Gastrocnemius medialis (tissue), 4 donors: Measurements from ENCODE around the gene ZNRF3. TPM values are rescaled to one million over a fixed set of nuclear protein-coding genes. Genes with fewer than 3 reads are reported as not detected.
A peak's percentile ranks its signal among the peaks of the same experiment; 100 is the strongest.

Experiments used
- ATAC-seq, 2 donors: fragments of 150-250 bp; one replicate each; pipeline ENCODE4 v1.9.1; 2016
- DNase-seq, 2 donors: peaks; one replicate each; pipeline ENCODE4 v3.0.0-alpha.2; 2019
- H3K27ac ChIP-seq, 4 donors: fragments of 200-600 bp; sonication (generic); 1 replicate in 1 of 4; 2 replicates in 3 of 4; pipeline ENCODE4 v1.5.1; 2016 to 2018; ENCODE audit warnings: mild to moderate bottlenecking in 2 of 4, moderate library complexity in 1 of 4
- H3K27me3 ChIP-seq, 3 donors: fragments of 200-600 bp; sonication (generic) in 2 of 3; 1 replicate in 1 of 3; 2 replicates in 2 of 3; pipeline versions ENCODE4 v1.5.1 to v1.6.0; 2016 to 2019; ENCODE audit warnings: mild to moderate bottlenecking in 1 of 3, moderate library complexity in 1 of 3
- H3K36me3 ChIP-seq, 2 donors: fragments of 200-600 bp; sonication (generic) in 1 of 2; one replicate each; pipeline ENCODE4 v1.5.1; 2017 to 2018
- H3K4me1 ChIP-seq, 2 donors: fragments of 200-600 bp; sonication (generic) in 1 of 2; one replicate each; pipeline ENCODE4 v1.5.1; 2016 to 2017; ENCODE audit warnings: mild to moderate bottlenecking in 2 of 2
- H3K4me3 ChIP-seq, 4 donors: fragments of 200-600 bp; sonication (generic) in 3 of 4; 1 replicate in 1 of 4; 2 replicates in 3 of 4; pipeline ENCODE4 v1.5.1; 2016 to 2019; ENCODE audit warnings: mild to moderate bottlenecking in 2 of 4
- H3K9me3 ChIP-seq, 3 donors: fragments of 200-600 bp; sonication (generic) in 2 of 3; 1 replicate in 1 of 3; 2 replicates in 2 of 3; pipeline ENCODE4 v1.5.1; 2016 to 2019
- CTCF ChIP-seq, 5 experiments: fragments of 450-650 bp in 3 of 5; fragments of 200-600 bp in 2 of 5; sonication (generic) in 2 of 5; IDR thresholded peaks in 4 of 5; conservative IDR thresholded peaks in 1 of 5; 1 replicate in 4 of 5; 2 replicates in 1 of 5; pipeline ENCODE4 v1.5.1; 2016 to 2019; ENCODE audit warnings: antibody characterized with exemption in 5 of 5, mild to moderate bottlenecking in 3 of 5, moderate library complexity in 3 of 5
- POLR2A ChIP-seq, 2 donors: fragments of 450-650 bp; IDR thresholded peaks; one replicate each; pipeline ENCODE4 v1.6.1; 2017; ENCODE audit warnings: antibody characterized with exemption in 2 of 2, mild to moderate bottlenecking in 2 of 2, moderate library complexity in 2 of 2
- in situ Hi-C, 4 donors: fragments of 200-750 bp; cut with MboI; loops; one replicate each; pipeline versions ENCODE4 v1.15.0 to v1.8.0; 2017; ENCODE audit warnings: low sequenced_read_pairs in 4 of 4
- intact Hi-C: fragments of 100-400 bp; cut with DNase I; formaldehyde crosslinking; loops from one replicate; pipeline ENCODE4 v1.15.1; 2023; ENCODE audit warnings: low total_unique reads
- total RNA-seq, 4 donors: library from RNA; depleted of rRNA; stranded (reverse); fragments of >200 nt; gene quantifications; one replicate each; pipeline versions ENCODE4 v1.1.0 to v1.2.3, GENCODE V29; 2016

Gene ZNRF3
- total RNA-seq, 4 donors from 2014 or later = 7.8 to 19.1 (median 11.1) TPM

GRCh38 chr22:29072979-29073617, 189.7 kb downstream of the ZNRF3 start, which contains the start of gene KREMEN1:
Gene KREMEN1, plus strand, starts transcription at chr22:29073035. Its CDS starts 96 bp downstream, at chr22:29073131.
- in situ Hi-C loops (no loop called here), intact Hi-C loops (loop anchor here (5.0 kb wide), 2 partner anchors 79 to 194 kb away; partner anchors contain the start of genes EWSR1 and RHBDD3)
- Histone ChIP-seq H3K4me1 (peaks cover 27 to 43% of the 10 kb centered on the region in 2 donors), H3K27ac (peak within 1 kb of the TSS; percentile 69 to 82 (median 73)), H3K9me3 (no peaks in the 10 kb centered on the region), H3K36me3 (no peaks in the 10 kb centered on the region), H3K27me3 (no peaks in the 10 kb centered on the region), H3K4me3 (peak within 1 kb of the TSS; percentile 73 to 94 (median 78))
- TF ChIP-seq CTCF (IDR thresholded peaks at IDR 0.05 in 4 of 5, conservative IDR thresholded peaks at IDR 0.05 in 1 of 5) (no peak), POLR2A (IDR thresholded peaks at IDR 0.05) (peak; percentile 14 to 40)
- DNase-seq (no peak), ATAC-seq (peak; percentile 11 to 24)

- peak; percentile 27 to 29 for ATAC-seq
- in situ Hi-C loops = no loop called here
- intact Hi-C loops = loop anchor here (5.0 kb wide), 2 partner anchors 79 to 194 kb away; partner anchors contain the start of genes EWSR1 and RHBDD3
Observed at GRCh38 chr22:29073618-29074275, 190.4 kb downstream of the ZNRF3 start.

GRCh38 chr22:29074276-29074772, 191.0 kb downstream of the ZNRF3 start:
- TF ChIP-seq POLR2A (IDR thresholded peaks at IDR 0.05) (no peak), CTCF (IDR thresholded peaks at IDR 0.05 in 4 of 5, conservative IDR thresholded peaks at IDR 0.05 in 1 of 5) (no peak)
- Histone ChIP-seq H3K27ac (peak overlapping the region; percentile 69 to 82 (median 73)), H3K36me3 (no peaks in the 10 kb centered on the region), H3K4me3 (peak overlapping the region; percentile 73 to 94 (median 78)), H3K27me3 (no peaks in the 10 kb centered on the region), H3K4me1 (peaks cover 31 to 51% of the 10 kb centered on the region in 2 donors), H3K9me3 (no peaks in the 10 kb centered on the region)
- intact Hi-C loops = loop anchor here (5.0 kb wide), 2 partner anchors 78 to 193 kb away; partner anchors contain the start of genes EWSR1 and RHBDD3
- in situ Hi-C loops = no loop called here
- DNase-seq (no peak), ATAC-seq (no peak)

More at GRCh38 chr22:29073618-29074275, 190.4 kb downstream of the ZNRF3 start:
- Histone ChIP-seq H3K4me1 (peaks cover 29 to 49% of the 10 kb centered on the region in 2 donors), H3K36me3 (no peaks in the 10 kb centered on the region), H3K27ac (peak overlapping the region; percentile 69 to 82 (median 73)), H3K4me3 (peak overlapping the region; percentile 73 to 94 (median 78)), H3K9me3 (no peaks in the 10 kb centered on the region), H3K27me3 (no peaks in the 10 kb centered on the region)
- no peak for DNase-seq
- TF ChIP-seq POLR2A (IDR thresholded peaks at IDR 0.05) (no peak), CTCF (IDR thresholded peaks at IDR 0.05 in 4 of 5, conservative IDR thresholded peaks at IDR 0.05 in 1 of 5) (no peak)

GRCh38 chr22:29078036-29078868, 194.9 kb downstream of the ZNRF3 start:
- TF ChIP-seq CTCF (IDR thresholded peaks at IDR 0.05 in 4 of 5, conservative IDR thresholded peaks at IDR 0.05 in 1 of 5) (no peak), POLR2A (IDR thresholded peaks at IDR 0.05) (no peak)
- intact Hi-C loops = no loop called here
- no peaks in the 10 kb centered on the region for H3K27me3 ChIP-seq
- no peaks in the 10 kb centered on the region for H3K36me3 ChIP-seq
- H3K4me3 ChIP-seq = no peak overlapping the region
- peak overlapping the region; percentile 42 to 71 (median 62) for H3K27ac ChIP-seq
- H3K9me3 ChIP-seq = no peaks in the 10 kb centered on the region
- ATAC-seq = peak in 1 of 2 donors; percentile 55
- in situ Hi-C loops = loop anchor here in 1 of 4 donors (5.0 kb wide), 1 partner anchor 64 kb away; no protein-coding TSS in a partner anchor
- no peak for DNase-seq
- peaks cover 28 to 42% of the 10 kb centered on the region in 2 donors for H3K4me1 ChIP-seq
